Activated CD4-positive, alpha-beta T cell treated with anti-CD3 and anti-CD28 coated beads, Interleukin-2, Interleukin-6, amounts not matched to agents 100 ng/mL and 50 ng/mL, durations not matched to agents 16 hours and 8 hours (primary cell): ENCODE data around the gene ST7.

Experiments used
- DNase-seq: peaks from one replicate; pipeline ENCODE4 v3.0.0-alpha.2; 2020

Gene ST7

DNA sequence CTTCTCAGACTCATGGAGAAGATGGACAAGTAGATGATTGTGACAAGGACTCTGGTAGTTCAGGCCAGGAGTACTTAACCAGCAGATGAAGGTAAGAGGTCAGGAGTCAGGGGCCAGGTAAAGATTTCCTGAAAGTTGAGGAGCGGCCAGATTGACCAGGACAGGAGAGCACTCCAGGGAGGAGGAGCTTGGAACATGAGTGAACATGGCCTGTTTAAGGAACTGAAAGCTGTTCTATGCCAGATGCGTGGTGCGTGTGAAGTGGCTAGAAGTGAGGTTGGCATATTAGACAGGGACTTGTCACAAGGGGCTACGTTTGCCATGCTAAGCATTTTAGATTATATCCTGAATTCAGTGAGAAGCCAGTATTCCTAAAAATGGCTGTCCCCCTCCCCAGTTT, 212.4 kb downstream of the ST7 start:
- DNase-seq: no peak

DNA sequence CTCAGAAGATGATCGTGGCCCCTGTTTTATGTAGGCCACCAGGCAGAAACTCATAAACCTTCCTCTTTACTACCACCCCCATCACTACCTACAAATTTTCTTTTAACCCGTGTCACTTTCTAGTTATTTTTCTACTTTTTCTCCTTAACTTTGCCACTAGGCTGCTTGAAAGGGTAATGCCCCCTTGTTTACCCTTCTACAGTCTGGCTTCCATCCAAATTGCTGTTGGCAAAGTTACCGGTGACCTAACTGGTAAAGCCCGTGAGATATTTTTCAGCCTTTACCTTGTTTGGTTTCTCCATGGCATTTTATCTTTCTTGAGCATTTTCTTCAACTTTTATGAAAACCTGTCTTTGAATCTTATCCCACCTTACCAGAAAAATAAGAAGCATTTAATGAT, 216.6 kb downstream of the ST7 start:
- no peak for DNase-seq

DNA sequence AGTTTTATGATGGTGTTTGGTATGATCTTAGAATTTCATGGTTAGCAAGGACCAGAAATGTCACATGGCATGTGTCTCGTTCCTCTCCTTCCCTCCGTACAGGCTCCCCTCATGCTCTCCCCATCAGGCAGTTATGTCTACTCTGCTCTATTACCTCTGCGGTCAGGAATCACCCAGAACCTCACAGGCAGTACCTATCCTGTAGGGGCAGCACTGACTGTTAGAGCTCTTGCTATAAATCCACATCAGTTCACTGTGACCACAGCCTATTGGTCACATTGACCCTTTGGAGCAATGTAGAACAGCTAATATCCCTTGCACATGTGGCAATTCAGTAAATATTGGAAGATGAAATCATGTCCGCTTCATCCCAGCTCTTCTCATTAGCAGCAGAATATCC, 217.8 kb downstream of the ST7 start:
- DNase-seq: no peak

DNA sequence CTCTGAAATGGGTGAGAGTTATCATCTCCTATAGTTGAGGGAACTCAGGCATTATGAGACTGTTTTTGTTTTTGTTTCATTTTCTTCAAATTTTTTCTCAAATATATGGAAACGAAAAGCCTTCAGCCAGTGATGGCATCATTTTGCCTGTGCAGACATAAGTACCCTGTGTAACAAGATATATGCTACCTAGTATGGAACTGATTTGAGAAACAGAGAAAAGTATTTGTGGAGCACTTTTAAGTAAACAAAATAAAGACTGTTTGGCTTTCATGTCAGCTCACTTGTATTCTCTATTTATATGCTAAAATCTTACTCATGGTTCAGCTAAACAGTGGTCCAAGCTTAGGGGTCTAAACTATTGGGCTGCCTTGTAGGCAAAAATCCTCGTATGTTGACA, 219.0 kb downstream of the ST7 start:
- no peak for DNase-seq

DNA sequence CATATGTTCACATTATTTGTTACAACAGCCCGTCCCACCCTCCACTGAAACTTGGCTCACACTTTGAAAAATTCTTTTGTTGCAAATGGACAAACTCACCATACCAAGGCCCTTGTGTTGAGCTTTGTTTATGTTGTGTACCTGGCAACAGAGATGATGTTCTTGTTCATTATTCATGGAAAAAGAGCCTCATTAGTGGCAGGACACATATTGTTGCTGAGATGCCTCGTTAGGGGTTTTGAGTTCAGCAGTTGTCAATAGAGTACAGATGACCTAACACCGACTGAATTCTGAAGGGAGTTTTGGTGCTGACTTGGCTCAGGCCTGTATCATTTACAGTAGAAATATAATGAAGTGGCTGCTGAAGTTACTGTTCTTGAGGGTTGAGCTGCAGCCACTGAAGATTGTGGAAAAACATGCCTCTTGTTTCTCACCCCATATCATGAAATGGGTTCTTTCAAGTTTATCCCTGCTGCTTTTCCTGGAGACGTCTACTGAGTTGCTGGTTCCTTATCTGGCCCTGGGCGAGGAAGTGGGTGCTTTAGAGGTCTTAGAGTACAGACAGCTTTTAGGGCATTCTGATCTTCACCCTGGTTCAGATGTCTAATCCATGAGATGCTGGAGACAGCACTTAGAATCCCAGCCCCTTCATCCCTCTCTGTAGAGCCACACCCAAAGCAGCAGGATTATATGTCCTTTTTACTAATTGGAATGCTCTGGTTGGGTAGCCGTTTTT, 219.9 kb downstream of the ST7 start:
- DNase-seq: no peak

DNA sequence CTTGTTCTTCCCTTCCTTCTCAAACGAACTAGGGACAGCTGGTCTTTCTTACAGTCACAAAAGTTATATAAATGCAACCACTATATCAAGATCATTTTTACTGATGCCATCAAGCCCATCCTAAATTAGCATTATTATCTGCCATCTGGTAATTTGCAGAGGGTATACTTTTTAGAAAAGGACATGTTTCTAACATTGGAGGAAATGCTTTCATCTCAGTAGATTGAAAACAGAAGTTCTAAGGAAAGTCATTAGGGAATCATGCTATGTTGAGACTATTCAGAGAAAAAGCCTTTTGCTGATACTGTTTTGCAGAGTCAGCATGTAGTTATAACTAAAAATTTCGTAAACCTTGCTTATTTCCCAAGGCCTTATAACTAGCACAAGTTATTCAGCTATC, 222.9 kb downstream of the ST7 start:
- DNase-seq: no peak

DNA sequence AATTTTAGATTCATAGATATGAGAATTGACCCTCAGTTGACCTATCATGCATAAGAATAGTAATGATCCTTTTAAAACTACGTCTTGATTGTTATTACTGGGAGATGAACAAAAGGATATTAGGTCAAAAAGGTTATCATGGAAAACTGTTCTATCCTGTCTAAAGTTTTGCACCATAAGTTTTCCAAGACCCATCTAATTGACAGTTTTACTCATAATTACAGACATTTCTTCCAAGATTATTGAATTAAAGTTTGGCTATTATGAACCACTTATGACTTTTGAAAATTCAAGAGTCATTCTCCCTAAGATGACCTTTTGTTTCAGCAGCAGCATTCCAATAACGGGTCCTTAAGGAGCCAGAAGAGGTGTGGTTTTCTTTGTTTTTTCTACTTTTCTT, 225.3 kb downstream of the ST7 start:
- DNase-seq: no peak

DNA sequence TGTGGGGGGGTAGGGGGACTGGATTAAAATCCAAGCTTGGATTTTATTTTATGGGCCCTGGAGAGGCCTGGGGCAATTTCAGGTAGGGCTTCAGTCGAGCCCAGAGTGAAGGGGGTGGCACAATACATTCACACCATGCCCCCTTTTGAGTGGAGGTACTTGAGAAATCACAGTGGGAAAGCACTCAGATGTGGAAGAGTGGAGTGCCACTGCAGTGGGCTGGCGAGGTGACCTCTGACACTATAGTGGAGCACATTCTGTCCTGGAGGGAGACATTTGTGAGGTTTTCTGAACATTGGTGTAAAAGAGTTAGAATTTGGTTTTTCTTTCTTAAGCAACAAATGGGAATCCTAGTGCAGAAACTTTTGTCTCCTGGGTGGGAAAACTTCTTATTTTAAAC, 226.4 kb downstream of the ST7 start:
- DNase-seq: no peak

DNA sequence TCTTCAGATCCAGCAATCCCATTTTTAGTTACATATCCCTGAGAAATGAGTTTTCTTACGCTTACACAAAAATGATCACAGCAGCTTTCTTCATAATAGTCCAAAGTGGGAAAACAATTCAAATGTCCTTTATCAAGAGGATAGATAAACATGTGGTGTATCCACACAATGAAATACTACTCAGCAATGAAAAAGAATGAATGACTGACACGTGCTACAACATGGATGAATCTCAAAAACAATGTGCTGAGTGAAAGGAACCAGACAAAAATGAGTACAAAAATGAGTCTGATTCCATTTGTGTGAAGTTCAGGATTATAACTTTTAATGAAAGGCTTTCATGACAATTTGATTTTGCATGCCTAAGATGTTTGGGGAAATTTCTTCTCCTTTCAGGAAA, 230.4 kb downstream of the ST7 start:
- no peak for DNase-seq

DNA sequence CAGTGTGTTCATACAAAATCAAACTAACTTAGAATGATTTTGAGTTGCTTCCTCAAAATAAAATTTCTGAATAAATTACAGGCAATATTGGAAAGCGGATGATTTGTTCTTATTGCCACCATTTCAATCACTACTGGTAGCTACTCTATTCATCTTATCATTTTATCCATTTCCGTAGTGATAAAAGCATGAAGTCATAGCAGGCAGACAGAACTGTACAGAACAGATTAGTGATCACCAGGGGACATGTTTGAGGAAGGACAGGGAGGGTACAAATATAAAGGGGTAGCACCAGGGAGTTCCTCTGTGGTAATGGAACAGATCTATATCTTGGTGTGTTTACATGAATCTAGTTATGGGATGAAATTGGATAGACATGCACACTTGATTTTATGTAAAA, 231.1 kb downstream of the ST7 start:
- DNase-seq: no peak

DNA sequence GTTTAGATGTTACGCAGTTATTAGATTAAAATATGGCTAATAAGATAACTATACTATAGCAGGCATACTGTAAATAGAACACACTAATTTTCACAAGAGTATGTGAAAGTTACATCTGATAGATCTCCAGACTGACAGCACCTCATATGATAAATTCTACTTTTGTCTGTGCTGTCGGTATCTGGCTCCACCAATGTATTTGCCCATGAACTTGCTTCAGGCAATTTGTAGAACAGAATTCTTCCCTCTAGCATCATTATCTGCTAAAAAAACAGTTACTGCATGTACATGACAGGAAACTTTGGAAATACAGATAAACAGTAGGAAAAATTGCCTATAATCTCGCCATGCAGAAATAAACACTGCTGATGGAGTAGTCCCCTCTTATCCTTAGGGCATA, 231.8 kb downstream of the ST7 start:
- DNase-seq: no peak

DNA sequence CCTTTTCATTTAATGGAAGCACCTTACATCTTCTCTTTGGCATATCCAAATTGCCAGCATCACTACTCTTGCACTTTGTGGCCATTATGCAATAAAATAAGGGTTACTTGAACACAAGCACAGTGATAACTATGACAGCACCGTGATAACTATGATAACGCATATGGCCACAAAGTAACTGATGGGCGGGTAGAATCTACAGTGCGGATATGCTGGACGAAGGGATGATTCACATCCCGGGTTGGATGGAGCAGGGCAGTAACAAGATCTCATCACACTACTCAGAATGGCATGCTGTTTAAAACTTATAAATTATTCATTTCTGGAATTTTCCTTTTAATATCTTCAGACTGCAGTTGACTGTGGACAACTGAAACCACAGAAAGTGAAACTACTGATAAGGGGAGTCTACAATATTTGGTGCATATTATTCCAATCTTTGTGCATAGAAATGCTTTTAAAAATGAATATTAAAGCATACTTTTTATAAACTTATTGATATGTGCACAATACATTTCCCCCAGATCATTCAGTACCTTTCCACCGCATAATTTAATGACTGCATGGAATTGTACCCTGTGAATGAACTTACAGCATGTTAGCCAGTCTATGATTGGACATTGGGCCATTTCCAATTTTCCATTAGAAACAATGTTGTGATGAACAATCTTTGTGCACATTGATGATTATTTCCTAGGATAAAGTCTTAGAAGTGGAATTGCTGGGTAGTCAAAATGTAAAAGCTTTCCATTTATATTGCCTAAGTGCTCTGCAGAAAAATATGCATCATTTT, 233.1 kb downstream of the ST7 start:
- no peak for DNase-seq

DNA sequence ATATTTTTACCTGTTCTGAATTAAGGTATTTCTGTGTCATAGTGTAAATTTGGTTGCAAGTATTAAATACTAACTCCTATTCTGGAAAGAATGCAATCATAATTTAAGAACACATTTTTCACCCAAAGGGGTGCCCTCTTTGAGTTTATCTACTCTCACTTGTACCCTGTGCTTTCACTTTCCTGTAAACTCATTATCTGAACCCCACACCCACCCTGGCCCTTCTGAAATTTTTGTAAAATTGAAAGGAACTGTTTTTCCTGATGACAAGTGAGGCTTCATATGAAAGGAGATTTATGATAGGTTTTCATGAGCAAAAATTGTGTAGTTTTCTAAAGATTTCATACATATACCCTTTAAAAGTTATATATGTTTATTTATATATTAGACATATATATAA, 235.1 kb downstream of the ST7 start:
- DNase-seq: no peak

DNA sequence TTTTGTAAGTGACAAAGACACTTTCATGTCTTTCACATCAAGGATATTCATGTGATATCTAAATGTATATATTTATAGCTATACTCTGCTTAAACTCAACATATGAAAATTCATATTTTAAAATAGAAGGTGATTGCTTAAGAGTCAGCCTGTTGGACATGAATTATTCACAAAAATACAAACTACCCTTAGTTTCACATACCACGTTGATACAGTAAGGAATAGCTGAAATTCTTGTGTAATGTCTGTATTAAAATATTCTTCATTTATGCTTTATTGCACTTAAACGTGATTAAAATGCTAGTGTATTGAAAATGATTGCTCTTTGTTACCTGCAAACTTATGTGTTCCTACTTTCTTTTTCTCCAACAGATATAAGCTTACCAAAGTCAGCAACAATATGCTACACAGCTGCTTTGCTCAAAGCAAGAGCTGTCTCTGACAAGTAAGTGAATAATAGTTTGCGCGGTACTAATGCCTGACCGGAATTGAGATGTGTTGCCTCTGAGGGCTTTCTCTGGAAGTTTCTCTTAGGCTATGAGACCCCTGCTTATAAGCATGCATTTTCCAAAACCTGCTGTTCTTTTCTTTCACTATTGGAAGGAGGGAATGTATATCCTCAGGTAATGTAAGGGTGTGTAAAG, 235.8 kb downstream of the ST7 start:
- DNase-seq: no peak

DNA sequence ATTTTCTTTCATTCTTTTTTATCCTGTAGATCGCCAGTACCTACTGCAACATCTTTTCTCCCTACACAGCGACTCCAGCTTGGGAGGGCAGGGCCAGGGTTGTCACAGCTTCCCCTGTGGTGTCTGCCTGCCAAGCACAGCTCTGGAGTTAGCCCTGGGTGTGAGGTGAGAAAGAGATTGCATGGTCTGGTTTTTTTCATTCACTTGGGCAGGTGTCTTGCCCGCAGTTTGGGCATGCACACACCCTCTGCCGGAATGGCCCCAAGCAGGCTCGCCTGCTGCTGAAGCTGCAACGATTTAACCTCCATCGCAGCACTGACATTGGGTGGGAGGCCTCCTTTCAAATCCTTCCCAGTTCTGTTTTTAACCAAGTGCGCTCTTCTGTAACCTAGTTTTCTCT, 236.8 kb downstream of the ST7 start:
- no peak for DNase-seq

DNA sequence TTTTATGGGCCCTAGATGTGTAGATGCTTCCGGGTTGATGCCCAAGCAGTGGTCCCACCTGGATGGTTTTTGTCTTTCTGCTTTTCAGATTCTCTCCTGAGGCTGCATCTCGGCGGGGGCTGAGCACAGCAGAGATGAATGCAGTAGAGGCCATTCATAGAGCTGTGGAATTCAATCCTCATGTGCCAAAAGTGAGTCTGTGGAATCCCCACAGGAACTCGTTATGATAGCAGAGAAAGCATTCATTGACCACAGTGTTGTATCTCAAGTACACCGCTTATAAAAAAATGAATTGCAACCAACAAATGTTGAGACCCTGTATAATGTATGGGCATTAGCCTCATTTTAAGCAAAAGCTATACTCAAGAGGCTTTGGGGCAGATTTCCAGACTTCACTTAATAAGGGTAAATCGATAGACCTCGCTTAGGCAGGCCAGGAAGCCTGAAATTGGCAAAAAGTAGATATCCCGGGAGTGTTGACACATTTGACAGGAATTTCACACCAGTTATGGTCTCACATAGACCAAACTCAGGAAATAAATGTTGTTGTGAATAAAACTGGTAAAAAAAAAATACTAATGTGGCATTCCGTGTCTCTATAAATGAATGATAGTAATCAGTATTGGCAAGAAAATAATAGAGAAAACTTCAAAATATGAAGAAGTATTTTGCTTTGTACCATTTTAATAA, 237.6 kb downstream of the ST7 start:
- no peak for DNase-seq

DNA sequence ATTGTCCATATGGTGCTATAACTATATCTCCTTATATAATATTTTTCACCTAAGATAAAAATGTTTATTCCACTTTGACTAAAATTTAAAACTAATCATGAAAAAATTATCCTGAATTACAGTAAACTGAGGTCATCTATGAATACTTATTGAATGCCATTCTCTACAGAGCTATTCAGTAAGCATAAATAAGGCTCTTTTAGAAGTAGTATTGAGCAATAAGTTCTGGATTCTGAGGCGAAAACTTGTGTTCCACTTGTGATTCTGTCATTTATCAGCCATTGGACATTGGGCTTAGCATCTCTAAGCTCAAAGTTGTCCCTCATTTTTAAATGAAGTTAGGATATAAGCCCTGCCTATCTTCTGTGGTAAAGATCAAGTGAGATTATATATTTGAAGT, 238.8 kb downstream of the ST7 start:
- no peak for DNase-seq

DNA sequence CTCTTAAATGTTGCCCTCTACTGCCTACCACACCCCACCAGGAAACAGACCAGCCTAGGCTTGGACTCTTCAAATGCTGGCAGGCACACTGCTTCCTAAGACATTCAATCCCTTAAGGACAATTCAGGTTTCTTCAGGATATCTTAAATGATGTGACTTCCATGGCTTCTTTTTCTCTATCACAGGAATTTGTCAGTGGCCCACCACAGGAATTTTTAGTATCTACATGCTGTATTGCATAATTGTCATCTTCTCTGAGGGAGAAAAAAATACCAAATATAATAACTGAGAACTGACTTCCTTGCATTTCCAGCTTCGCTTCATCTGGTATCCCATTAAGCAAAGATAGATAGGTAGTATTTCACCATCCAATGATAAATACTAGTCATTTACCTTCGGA, 240.3 kb downstream of the ST7 start:
- no peak for DNase-seq

DNA sequence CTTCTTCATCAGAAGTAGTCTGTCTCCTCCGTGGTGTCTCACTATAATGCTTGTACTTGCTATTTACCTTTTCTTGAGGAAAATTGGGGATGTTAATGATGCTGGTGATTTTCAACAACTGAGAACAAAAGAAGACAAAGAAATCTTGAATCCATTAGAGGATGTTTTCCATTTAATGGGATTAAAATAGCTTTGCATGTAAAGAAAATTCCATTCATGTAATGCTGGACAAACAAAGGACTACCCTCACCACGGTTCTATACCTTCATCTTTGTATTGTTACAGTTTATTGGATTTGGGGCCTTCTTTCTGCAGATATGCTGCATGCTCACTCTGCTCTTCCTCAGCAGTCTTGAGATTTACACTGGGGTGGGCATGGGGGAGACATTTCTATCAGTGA, 241.1 kb downstream of the ST7 start:
- DNase-seq: no peak

DNA sequence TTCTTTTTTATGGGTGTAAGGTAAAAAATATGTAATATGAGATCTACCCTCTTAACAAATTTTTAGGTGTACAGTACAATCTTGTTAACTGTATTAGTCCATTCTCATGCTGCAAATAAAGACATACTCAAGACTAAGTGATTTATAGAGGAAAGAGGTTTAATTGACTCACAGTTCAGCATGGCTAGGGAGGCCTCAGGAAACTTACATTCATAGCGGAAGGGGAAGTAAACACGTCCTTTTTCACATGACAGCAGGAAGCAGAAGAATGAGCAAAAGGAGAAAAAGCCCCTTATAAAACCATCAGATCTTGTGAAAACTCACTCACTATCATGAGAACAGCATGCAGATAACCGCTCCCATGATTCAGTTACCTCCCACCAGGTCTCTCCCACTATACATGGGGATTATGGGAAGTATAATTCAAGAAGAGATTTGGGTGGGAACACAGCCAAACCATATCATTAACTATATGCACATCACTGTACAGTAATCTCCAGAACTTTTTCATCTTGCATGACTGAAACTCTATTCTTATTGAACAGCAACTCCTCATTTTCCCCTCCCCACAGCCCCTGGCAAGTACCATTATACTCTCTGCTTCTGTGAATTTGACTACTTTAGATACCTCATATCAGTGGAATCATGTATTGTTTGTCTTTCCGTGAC, 242.2 kb downstream of the ST7 start:
- no peak for DNase-seq

DNA sequence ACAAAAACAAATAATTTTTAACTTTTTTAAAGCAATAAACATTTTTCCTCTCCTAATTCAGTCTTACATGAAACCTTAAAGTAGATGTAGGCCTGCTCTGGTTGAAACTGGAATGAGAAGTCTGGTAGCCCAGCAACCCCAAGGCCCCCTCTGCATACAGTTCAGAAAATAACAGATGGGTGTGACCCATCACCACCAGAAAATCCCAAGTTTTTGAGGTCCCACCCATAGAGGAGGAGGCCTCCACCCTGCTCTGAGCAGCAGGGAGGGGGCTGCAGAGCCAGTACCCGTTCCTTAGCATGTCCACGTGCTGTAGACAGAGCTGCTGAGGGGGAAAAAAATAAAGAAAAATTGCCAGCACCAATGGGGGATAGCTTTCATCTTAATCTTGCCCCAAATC, 246.8 kb downstream of the ST7 start:
- no peak for DNase-seq

DNA sequence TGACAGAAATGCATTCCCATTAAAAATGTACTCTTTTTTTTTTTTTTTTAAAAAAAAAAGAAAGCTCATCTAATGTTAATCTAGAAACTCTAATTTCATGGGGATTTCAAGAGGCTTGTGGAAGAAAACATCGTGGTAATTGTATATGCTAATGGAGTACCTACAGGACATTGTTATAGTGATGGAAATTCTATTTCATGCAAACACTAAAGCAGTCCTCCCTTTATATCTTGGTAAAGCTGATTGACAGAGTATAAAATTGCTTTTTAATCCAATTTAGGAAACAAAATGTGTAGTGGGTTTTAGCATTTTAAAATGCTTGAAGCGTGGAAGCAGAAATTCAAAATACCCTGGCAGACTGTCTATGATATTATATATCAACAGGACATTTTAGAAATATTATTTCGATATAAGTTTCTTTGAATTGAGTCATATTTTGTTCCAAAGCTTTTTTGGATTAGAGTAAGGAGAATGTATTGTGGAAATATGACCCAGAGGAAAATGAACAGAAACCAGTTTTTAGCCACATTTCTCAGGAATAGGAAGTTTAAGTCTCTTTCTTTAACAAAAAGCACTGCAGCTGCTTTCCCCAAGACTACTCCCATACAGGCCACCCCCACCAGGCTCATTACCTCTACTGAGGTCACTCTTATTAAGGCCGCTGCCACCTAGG, 247.6 kb downstream of the ST7 start:
- no peak for DNase-seq

DNA sequence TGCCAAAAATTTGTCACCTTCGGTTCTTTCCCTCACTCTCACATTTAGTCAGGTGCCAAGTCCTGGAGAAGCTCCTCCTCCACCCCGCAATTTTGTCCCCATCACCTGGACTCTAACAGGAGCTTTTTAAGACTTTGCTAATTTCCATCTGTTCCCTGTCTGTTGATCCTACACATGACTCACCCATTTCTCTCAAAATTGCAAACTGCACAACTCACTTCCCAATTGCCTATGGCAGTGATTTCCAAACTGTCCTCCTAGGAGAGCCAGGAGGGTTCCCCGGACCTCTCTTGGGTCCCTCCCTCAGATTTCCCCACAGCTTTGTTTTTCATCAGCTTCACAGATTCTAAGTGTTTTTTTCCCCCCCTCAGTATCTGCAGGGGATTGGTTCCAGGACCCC, 249.2 kb downstream of the ST7 start:
- DNase-seq: no peak
